IPS-20b (cell line): ENCODE results near the gene C6orf136.

Source experiments
- H3K27ac ChIP-seq: one replicate; pipeline ENCODE4 v1.5.1; 2013; ENCODE audit warnings: low read length
- H3K27me3 ChIP-seq: 2 replicates; pipeline ENCODE4 v1.6.1; 2013; ENCODE audit warnings: mild to moderate bottlenecking, low read length, inconsistent platforms; ENCODE audit not compliant: insufficient read depth
- H3K36me3 ChIP-seq: 2 replicates; pipeline ENCODE4 v1.6.1; 2013; ENCODE audit warnings: low read depth, mild to moderate bottlenecking, inconsistent platforms, low read length, moderate library complexity; ENCODE audit not compliant: insufficient read depth
- H3K4me1 ChIP-seq: 2 replicates; pipeline ENCODE4 v1.6.1; 2013; ENCODE audit warnings: mild to moderate bottlenecking, control low read depth, inconsistent platforms, low read length, moderate library complexity; ENCODE audit not compliant: insufficient read depth
- H3K4me3 ChIP-seq: 2 replicates; pipeline ENCODE4 v1.5.1; 2013; ENCODE audit warnings: mild to moderate bottlenecking, low read length, inconsistent platforms
- H3K9ac ChIP-seq: 2 replicates; pipeline ENCODE4 v1.6.1; 2013; ENCODE audit warnings: low read depth, mild to moderate bottlenecking, inconsistent platforms, low read length, moderate library complexity
- H3K9me3 ChIP-seq: 2 replicates; pipeline ENCODE4 v1.6.1; 2013; ENCODE audit warnings: mild to moderate bottlenecking, low read depth, low read length, inconsistent platforms; ENCODE audit not compliant: insufficient read depth

The C6orf136 gene

DNA sequence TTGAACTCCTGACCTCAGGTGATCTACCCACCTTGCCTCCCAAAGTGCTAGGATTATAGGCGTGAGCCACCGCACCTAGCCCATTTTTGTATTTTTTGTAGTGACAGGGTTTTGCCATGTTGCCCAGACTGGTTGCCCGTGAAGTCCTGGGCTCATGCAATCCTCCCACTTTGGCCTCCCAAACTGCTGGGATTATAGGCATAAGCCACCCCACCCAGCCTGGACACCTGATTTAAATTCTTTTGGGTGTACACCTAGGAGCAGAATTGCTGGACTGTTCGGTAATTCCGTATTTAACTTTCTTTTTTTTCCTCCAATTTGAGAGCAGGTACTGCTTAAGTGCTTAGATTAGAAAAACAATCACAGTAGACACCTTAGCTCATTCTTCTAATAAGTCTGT lies 49.5 kb downstream of the C6orf136 start:
- H3K9ac ChIP-seq: no peak overlapping the region
- peaks cover 17% of the 10 kb centered on the region for H3K36me3 ChIP-seq
- H3K27me3 ChIP-seq: no peaks in the 10 kb centered on the region
- H3K4me3 ChIP-seq: no peak overlapping the region
- no peaks in the 10 kb centered on the region for H3K9me3 ChIP-seq
- peaks cover 2% of the 10 kb centered on the region; the same call in 1 of the 2 replicates for H3K4me1 ChIP-seq
- no peak overlapping the region for H3K27ac ChIP-seq

DNA sequence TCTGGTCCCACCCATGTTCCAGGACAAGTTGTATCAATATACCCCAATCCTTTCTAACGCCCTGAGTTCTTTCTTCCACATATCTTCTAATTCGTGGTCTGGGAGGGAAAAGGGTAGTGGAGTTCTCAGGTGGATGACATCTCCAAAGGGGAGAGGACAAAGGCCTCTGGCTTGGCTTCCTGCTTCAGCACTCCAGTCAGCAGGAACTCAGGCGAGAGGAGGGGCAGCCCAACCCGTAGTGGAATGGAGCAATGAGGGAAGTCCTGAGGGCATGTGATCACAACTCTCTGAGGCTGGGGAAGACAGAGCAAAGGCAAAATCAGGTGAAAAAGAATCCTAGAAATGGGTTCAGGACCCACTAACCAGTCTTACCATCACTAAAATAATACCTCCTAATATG lies 53.4 kb downstream of the C6orf136 start:
- Histone ChIP-seq H3K36me3 (peaks cover 53% of the 10 kb centered on the region), H3K27me3 (no peaks in the 10 kb centered on the region), H3K9me3 (no peaks in the 10 kb centered on the region), H3K27ac (no peak overlapping the region), H3K4me1 (no peaks in the 10 kb centered on the region), H3K4me3 (no peak overlapping the region), H3K9ac (no peak overlapping the region)
